ENCODE data around the gene MRPL47. TPM values are rescaled to one million over a fixed set of nuclear protein-coding genes. Genes with fewer than 3 reads are reported as not detected.

MRPL47 gene
- total and polyA plus RNA-seq, 10 of the 15 experiments (the other 5 are each of a cell fraction or from before 2014, with no cell fraction given): 40.6 to 237 (median 73.9) TPM

DNA sequence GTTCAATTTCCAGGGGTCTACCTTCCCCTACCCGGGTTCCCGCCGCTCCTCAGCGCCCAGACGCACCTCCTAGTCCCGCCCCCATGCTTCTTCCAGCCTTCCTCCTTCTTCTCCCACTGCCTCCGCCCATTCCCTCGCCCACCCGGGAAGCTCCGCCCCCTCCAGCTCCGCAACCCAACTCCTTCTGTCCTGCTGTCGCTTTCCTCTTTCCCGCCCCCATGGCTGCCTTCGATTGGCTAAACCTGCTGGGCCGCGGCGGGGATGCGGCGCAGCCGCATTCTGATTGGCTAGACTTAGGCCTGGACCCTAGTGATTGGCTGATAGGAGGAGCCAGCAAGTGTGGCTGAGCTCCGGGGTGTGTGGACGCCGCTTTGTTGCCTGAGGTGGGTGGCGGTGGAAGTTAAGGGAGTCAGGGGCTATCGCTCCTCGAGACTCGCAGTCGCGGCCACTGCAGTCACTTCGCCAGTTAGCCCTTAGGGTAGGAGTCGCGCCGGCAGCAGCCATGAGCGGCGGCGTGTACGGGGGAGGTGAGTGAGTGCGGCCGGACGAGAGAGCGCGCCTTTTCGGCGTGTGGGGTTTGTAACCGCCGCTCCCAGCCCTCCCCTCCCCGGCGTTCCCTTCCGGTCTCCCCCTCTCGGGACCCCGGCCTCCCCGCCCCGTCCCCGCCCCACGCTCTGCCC lies 41.7 kb downstream of the MRPL47 start, which contains the start of gene ACTL6A (continued):
- TF ChIP-seq, protein P1, sequence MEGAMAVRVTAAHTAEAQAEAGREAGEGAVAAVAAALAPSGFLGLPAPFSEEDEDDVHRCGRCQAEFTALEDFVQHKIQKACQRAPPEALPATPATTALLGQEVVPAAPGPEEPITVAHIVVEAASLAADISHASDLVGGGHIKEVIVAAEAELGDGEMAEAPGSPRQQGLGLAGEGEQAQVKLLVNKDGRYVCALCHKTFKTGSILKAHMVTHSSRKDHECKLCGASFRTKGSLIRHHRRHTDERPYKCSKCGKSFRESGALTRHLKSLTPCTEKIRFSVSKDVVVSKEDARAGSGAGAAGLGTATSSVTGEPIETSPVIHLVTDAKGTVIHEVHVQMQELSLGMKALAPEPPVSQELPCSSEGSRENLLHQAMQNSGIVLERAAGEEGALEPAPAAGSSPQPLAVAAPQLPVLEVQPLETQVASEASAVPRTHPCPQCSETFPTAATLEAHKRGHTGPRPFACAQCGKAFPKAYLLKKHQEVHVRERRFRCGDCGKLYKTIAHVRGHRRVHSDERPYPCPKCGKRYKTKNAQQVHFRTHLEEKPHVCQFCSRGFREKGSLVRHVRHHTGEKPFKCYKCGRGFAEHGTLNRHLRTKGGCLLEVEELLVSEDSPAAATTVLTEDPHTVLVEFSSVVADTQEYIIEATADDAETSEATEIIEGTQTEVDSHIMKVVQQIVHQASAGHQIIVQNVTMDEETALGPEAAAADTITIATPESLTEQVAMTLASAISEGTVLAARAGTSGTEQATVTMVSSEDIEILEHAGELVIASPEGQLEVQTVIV (IDR thresholded peaks at IDR 0.05; ENCODE audit: borderline replicate concordance, partially characterized antibody): peak; percentile 43
- no peak for TF ChIP-seq NR2C2 (IDR thresholded peaks at IDR 0.05; ENCODE audit: borderline replicate concordance, control insufficient read depth, insufficient read length, low read depth)
- no peak for TF ChIP-seq NRF1 (conservative IDR thresholded peaks at IDR 0.05; ENCODE audit: low read depth, low read length)
- TF ChIP-seq ZNF622 (IDR thresholded peaks at IDR 0.05): peak; percentile 97
- no peak for TF ChIP-seq ZSCAN29 (IDR thresholded peaks at IDR 0.05)
- TF ChIP-seq, protein P2, sequence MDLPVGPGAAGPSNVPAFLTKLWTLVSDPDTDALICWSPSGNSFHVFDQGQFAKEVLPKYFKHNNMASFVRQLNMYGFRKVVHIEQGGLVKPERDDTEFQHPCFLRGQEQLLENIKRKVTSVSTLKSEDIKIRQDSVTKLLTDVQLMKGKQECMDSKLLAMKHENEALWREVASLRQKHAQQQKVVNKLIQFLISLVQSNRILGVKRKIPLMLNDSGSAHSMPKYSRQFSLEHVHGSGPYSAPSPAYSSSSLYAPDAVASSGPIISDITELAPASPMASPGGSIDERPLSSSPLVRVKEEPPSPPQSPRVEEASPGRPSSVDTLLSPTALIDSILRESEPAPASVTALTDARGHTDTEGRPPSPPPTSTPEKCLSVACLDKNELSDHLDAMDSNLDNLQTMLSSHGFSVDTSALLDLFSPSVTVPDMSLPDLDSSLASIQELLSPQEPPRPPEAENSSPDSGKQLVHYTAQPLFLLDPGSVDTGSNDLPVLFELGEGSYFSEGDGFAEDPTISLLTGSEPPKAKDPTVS (IDR thresholded peaks at IDR 0.05; ENCODE audit: low read depth, low read length): no peak
- TF ChIP-seq PAX8 (IDR thresholded peaks at IDR 0.05): no peak
- TF ChIP-seq NFIC (IDR thresholded peaks at IDR 0.05; ENCODE audit: low read depth, low read length): no peak
- TF ChIP-seq BMI1 (IDR thresholded peaks at IDR 0.05; ENCODE audit: borderline replicate concordance): no peak
- TF ChIP-seq FOXM1 (IDR thresholded peaks at IDR 0.05; ENCODE audit: low read depth, low read length): no peak
- peak in 1 of 2 experiments; percentile 32; a peak in 2 of 4 replicates for TF ChIP-seq BHLHE40 (IDR thresholded peaks at IDR 0.05; ENCODE audit: borderline replicate concordance in 1 of 2, low read depth in 2 of 2, low read length in 1 of 2)
- no peak; the same call in 1 of the 2 replicates for TF ChIP-seq SMARCA5 (IDR thresholded peaks at IDR 0.05)
- TF ChIP-seq ETV6 (conservative IDR thresholded peaks at IDR 0.05 in 1 of 2, IDR thresholded peaks at IDR 0.05 in 1 of 2; ENCODE audit: borderline replicate concordance in 1 of 2, low read depth in 1 of 2): no peak
- TF ChIP-seq, protein P3, sequence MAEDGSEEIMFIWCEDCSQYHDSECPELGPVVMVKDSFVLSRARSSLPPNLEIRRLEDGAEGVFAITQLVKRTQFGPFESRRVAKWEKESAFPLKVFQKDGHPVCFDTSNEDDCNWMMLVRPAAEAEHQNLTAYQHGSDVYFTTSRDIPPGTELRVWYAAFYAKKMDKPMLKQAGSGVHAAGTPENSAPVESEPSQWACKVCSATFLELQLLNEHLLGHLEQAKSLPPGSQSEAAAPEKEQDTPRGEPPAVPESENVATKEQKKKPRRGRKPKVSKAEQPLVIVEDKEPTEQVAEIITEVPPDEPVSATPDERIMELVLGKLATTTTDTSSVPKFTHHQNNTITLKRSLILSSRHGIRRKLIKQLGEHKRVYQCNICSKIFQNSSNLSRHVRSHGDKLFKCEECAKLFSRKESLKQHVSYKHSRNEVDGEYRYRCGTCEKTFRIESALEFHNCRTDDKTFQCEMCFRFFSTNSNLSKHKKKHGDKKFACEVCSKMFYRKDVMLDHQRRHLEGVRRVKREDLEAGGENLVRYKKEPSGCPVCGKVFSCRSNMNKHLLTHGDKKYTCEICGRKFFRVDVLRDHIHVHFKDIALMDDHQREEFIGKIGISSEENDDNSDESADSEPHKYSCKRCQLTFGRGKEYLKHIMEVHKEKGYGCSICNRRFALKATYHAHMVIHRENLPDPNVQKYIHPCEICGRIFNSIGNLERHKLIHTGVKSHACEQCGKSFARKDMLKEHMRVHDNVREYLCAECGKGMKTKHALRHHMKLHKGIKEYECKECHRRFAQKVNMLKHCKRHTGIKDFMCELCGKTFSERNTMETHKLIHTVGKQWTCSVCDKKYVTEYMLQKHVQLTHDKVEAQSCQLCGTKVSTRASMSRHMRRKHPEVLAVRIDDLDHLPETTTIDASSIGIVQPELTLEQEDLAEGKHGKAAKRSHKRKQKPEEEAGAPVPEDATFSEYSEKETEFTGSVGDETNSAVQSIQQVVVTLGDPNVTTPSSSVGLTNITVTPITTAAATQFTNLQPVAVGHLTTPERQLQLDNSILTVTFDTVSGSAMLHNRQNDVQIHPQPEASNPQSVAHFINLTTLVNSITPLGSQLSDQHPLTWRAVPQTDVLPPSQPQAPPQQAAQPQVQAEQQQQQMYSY (CRISPR knock-in tag; IDR thresholded peaks at IDR 0.05): no peak
- TF ChIP-seq BACH1 (IDR thresholded peaks at IDR 0.05; ENCODE audit: borderline replicate concordance): peak; percentile 61; the same call in 1 of the 2 replicates
- peak; percentile 54; the same call in 1 of the 2 replicates for TF ChIP-seq POLR2AphosphoS2 (IDR thresholded peaks at IDR 0.05; ENCODE audit: low read depth, low read length)
- peak; percentile 99 for TF ChIP-seq SP1 (IDR thresholded peaks at IDR 0.05; ENCODE audit: low read depth, low read length)
- TF ChIP-seq TAF1 (IDR thresholded peaks at IDR 0.05; ENCODE audit: borderline replicate concordance, low read depth, low read length): peak; percentile 76
- TF ChIP-seq, protein P4, sequence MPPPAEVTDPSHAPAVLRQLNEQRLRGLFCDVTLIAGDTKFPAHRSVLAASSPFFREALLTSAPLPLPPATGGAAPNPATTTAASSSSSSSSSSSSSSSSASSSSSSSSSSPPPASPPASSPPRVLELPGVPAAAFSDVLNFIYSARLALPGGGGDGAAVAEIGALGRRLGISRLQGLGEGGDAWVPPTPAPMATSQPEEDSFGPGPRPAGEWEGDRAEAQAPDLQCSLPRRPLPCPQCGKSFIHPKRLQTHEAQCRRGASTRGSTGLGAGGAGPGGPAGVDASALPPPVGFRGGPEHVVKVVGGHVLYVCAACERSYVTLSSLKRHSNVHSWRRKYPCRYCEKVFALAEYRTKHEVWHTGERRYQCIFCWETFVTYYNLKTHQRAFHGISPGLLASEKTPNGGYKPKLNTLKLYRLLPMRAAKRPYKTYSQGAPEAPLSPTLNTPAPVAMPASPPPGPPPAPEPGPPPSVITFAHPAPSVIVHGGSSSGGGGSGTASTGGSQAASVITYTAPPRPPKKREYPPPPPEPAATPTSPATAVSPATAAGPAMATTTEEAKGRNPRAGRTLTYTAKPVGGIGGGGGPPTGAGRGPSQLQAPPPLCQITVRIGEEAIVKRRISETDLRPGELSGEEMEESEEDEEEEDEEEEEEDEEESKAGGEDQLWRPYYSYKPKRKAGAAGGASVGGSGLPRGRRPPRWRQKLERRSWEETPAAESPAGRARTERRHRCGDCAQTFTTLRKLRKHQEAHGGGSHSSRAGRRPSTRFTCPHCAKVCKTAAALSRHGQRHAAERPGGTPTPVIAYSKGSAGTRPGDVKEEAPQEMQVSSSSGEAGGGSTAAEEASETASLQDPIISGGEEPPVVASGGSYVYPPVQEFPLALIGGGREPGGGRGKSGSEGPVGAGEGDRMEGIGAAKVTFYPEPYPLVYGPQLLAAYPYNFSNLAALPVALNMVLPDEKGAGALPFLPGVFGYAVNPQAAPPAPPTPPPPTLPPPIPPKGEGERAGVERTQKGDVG (CRISPR knock-in tag; IDR thresholded peaks at IDR 0.05): no peak

Data from GM12878 (cell line).